K562 (cell line): Measurements from ENCODE around the gene CDK4. TPM values are rescaled to one million over a fixed set of nuclear protein-coding genes. Genes with fewer than 3 reads are reported as not detected.

ENCODE experiments used
- ATAC-seq: fragments of 200-7000 bp; cut with Tn5 transposase; 3 replicates; pipeline ENCODE4 v1.9.1; 2020; ENCODE audit warnings: moderate library complexity
- BruUV-seq: library from RNA; stranded (reverse); fragments of 400-500 nt; replicated peaks from 2 replicates; lab custom pipeline; 2021; lab: Mats Ljungman, UMichigan
- CTCF ChIA-PET: fragments of 300-600 bp; formaldehyde crosslinking; extraction: SDS; loops from one replicate; lab custom pipeline; 2021; ENCODE audit warnings: low intra/inter-chr PET ratio; lab: Yijun Ruan, JAX
- POLR2A ChIA-PET: fragments of 300-600, 350-650 bp; sonication (Branson Sonifier 250); formaldehyde crosslinking; extraction: SDS; loops from one replicate; lab custom pipeline; 2021; ENCODE audit warnings: antibody characterized with exemption, inconsistent platforms; lab: Yijun Ruan, JAX
- DNase-seq, 4 experiments: peaks; one replicate each; pipeline versions ENCODE4 v3.0.0 to v3.0.0-alpha.2; 2011 to 2018; ENCODE audit warnings: low spot score in 3 of 4, mixed read lengths in 3 of 4; ENCODE audit errors: extremely low read depth in 1 of 4
- FAIRE-seq: peaks from 2 replicates; lab custom pipeline; 2011; peaks lifted over from hg19 to GRCh38; lab: Jason Lieb, UNC
- H2AFZ ChIP-seq: 2 replicates; pipeline ENCODE4 v1.6.0; 2011; ENCODE audit warnings: low read depth, low read length, control low read depth, inconsistent platforms
- H3K27ac ChIP-seq: fragments of 200-600 bp; 3 replicates; pipeline ENCODE4 v1.8.0; 2011; ENCODE audit warnings: low read depth, mild to moderate bottlenecking, control low read depth, inconsistent platforms, low read length, moderate library complexity, mixed read lengths; ENCODE audit errors: extremely low read depth
- H3K27me3 ChIP-seq, 2 experiments: fragments of 300-600 bp in 1 of 2; 2 replicates in 1 of 2; 3 replicates in 1 of 2; pipeline versions ENCODE4 v1.6.0 to v1.8.0; 2011; ENCODE audit warnings: inconsistent platforms in 2 of 2, low read length in 2 of 2, mild to moderate bottlenecking in 1 of 2, mixed read lengths in 1 of 2, moderate library complexity in 1 of 2; ENCODE audit not compliant: control insufficient read depth in 2 of 2, insufficient read depth in 2 of 2
- H3K36me3 ChIP-seq: fragments of 300-600 bp; 3 replicates; pipeline ENCODE4 v1.8.0; 2011; ENCODE audit warnings: mild to moderate bottlenecking, low read length, inconsistent platforms; ENCODE audit not compliant: control insufficient read depth, insufficient read depth
- H3K4me1 ChIP-seq, 2 experiments: fragments of 200-600 bp in 1 of 2; replicated peaks in 1 of 2; 2 replicates in 1 of 2; 3 replicates in 1 of 2; pipeline versions ENCODE4 v1.5.1 to v1.8.0; 2011; ENCODE audit warnings: inconsistent platforms in 2 of 2, low read length in 2 of 2, mild to moderate bottlenecking in 1 of 2, mixed read lengths in 1 of 2, moderate library complexity in 1 of 2; ENCODE audit not compliant: control insufficient read depth in 2 of 2, insufficient read depth in 2 of 2
- H3K4me2 ChIP-seq: 2 replicates; pipeline ENCODE4 v1.6.1; 2011; ENCODE audit warnings: low read length, control low read depth, inconsistent platforms, mixed read lengths; ENCODE audit not compliant: insufficient read depth
- H3K4me3 ChIP-seq: fragments of 200-600 bp; sonication (generic), shearing (Covaris generic); 2 replicates; pipeline ENCODE4 v1.5.1; 2016; ENCODE audit warnings: control low read depth, inconsistent platforms
- H3K79me2 ChIP-seq: fragments of 200-600 bp; 3 replicates; pipeline ENCODE4 v1.8.0; 2011; ENCODE audit warnings: low read length, inconsistent platforms; ENCODE audit not compliant: control insufficient read depth, insufficient read depth
- H3K9ac ChIP-seq, 2 experiments: 2 replicates each; pipeline versions ENCODE4 v1.6.0 to v1.6.1; 2011; ENCODE audit warnings: low read depth in 2 of 2, low read length in 2 of 2, control low read depth in 1 of 2, inconsistent platforms in 1 of 2, mild to moderate bottlenecking in 1 of 2, mixed read lengths in 1 of 2; ENCODE audit not compliant: insufficient read depth in 1 of 2
- H3K9me1 ChIP-seq: one replicate; pipeline ENCODE4 v1.6.0; 2011; ENCODE audit warnings: inconsistent platforms, mild to moderate bottlenecking, low read length, moderate library complexity; ENCODE audit not compliant: control insufficient read depth, insufficient read depth
- H3K9me3 ChIP-seq: replicated peaks from 2 replicates; pipeline ENCODE4 v1.5.1; 2011; ENCODE audit warnings: low read depth, low read length, inconsistent platforms; ENCODE audit not compliant: control insufficient read depth, insufficient read depth
- H4K20me1 ChIP-seq: replicated peaks from 2 replicates; pipeline ENCODE4 v1.6.1; 2011; ENCODE audit warnings: low read length, inconsistent platforms, mixed read lengths; ENCODE audit not compliant: control insufficient read depth, insufficient read depth
- BACH1 ChIP-seq: fragments of 200-800 bp; sonication (Bioruptor generic); IDR thresholded peaks from 2 replicates; pipeline ENCODE4 v1.6.1; 2016; ENCODE audit warnings: missing genetic modification characterization, missing compliant biosample characterization
- CCAR2 ChIP-seq: fragments of 200-400 bp; formaldehyde crosslinking; IDR thresholded peaks from 2 replicates; pipeline ENCODE4 v1.6.1; 2017; ENCODE audit warnings: mild to moderate bottlenecking, low read depth, low read length
- CUX1 ChIP-seq: fragments of 200-800 bp; sonication (Bioruptor generic); IDR thresholded peaks from 2 replicates; pipeline ENCODE4 v1.6.1; 2016; ENCODE audit warnings: missing genetic modification characterization, missing compliant biosample characterization
- KAT7 ChIP-seq: sonication (generic); formaldehyde crosslinking; IDR thresholded peaks from 2 replicates; pipeline ENCODE4 v1.8.0; 2022; ENCODE audit warnings: missing genetic modification reagents, mild to moderate bottlenecking, borderline replicate concordance
- KLF16 ChIP-seq: IDR thresholded peaks from 2 replicates; pipeline ENCODE4 v1.6.1; 2016; ENCODE audit warnings: antibody characterized with exemption
- MYC ChIP-seq, 2 experiments: fragments of 250-450 bp in 1 of 2; sonication (Bioruptor Pico) in 1 of 2; IDR thresholded peaks; 2 replicates each; pipeline versions ENCODE4 v1.5.1 to v1.6.1; 2012 to 2021; ENCODE audit warnings: low read depth in 2 of 2, borderline replicate concordance in 1 of 2, improper control_type of control experiment in 1 of 2, low read length in 1 of 2, mild to moderate bottlenecking in 1 of 2, moderate library complexity in 1 of 2
- SREBF1 ChIP-seq: fragments of 150-350 bp; IDR thresholded peaks from 2 replicates; pipeline ENCODE4 v1.6.1; 2014; ENCODE audit warnings: antibody characterized with exemption, low read depth, low read length, borderline replicate concordance
- SUPT5H ChIP-seq: fragments of 450-650 bp; IDR thresholded peaks from 2 replicates; pipeline ENCODE4 v1.6.1; 2016
- ZEB2 ChIP-seq: fragments of 450-650 bp; IDR thresholded peaks from 2 replicates; pipeline ENCODE4 v1.6.1; 2016
- WGBS: fragments of 100-300 bp; shearing (Covaris generic); methylation state at CpG from one replicate; pipeline ENCODE4 v1.1.6; 2016; ENCODE audit warnings: low coverage, mixed read lengths; ENCODE audit not compliant: insufficient coverage; ENCODE audit errors: missing lambda C conversion rate; 5-methylcytosine and 5-hydroxymethylcytosine counted together
- in situ Hi-C: fragments of 300-500 bp; cut with MboI; formaldehyde crosslinking; loops from 4 replicates; pipeline ENCODE4 v1.15.0; 2018; ENCODE audit warnings: inconsistent platforms, mixed read lengths
- intact Hi-C: fragments of 100-400 bp; cut with micrococcal nuclease; formaldehyde crosslinking; loops from 2 replicates; pipeline ENCODE4 v1.14.2; 2022
- polyA plus RNA-seq, 8 experiments: library from polyadenylated mRNA; depleted of rRNA in 4 of 8; stranded (reverse) in 5 of 8; unstranded in 3 of 8; fragments of >200 nt; fragmentation: Nextera tagmentation in 2 of 8; fragmentation: Illumina TruSeq in 1 of 8; extraction: Ambion mirVana in 2 of 8; extraction: Trizol in 1 of 8; gene quantifications; 2 replicates each; pipeline versions ENCODE4 v1.2.1 to v1.2.3, GENCODE V29; 2011 to 2014; ENCODE audit warnings: inconsistent platforms in 1 of 8, missing spikeins in 1 of 8
- total RNA-seq, 7 experiments: library from RNA; depleted of rRNA in 6 of 7; stranded (reverse); fragments of >200 nt in 6 of 7; fragmentation: Illumina TruSeq in 2 of 7; extraction: Trizol in 2 of 7; gene quantifications; 2 replicates each; pipeline versions ENCODE4 v1.2.1 to v1.2.3, GENCODE V29; 2011 to 2021; ENCODE audit warnings: low replicate concordance in 1 of 7

CDK4 gene
- total and polyA plus RNA-seq, 9 of the 15 experiments (the other 6 are each of a cell fraction or from before 2014, with no cell fraction given) = 37.8 to 436 (median 238) TPM

- BruUV-seq = no TSS peak
These were observed 3.0 kb downstream of the CDK4 start for GRCh38 chr12:57749061-57749460.

More at GRCh38 chr12:57749061-57749460, 3.0 kb downstream of the CDK4 start:
- POLR2A ChIA-PET = interaction anchor here (0.7 to 0.8 kb wide), 2 partner anchors 98 to 260 kb away, joined by 3 to 4 read pairs; no protein-coding TSS in a partner anchor
- Histone ChIP-seq H3K4me2 (no peak overlapping the region), H3K36me3 (peaks cover 56% of the 10 kb centered on the region), H3K4me1 (peaks cover 18 to 33% of the 10 kb centered on the region in 2 experiments), H3K4me3 (no peak overlapping the region), H3K79me2 (peaks cover 44% of the 10 kb centered on the region), H3K9me3 (no peaks in the 10 kb centered on the region), H4K20me1 (no peaks in the 10 kb centered on the region), H3K9ac (no peak overlapping the region; a peak in 1 of 4 replicates), H2AFZ (no peak overlapping the region), H3K27me3 (no peaks in the 10 kb centered on the region; a peak in 1 of 5 replicates), H3K9me1 (no peaks in the 10 kb centered on the region), H3K27ac (no peak overlapping the region)
- CTCF ChIA-PET = no interaction called here
- in situ Hi-C loops (loop anchor here (10.0 kb wide), 1 partner anchor 434 kb away; no protein-coding TSS in a partner anchor), intact Hi-C loops (no loop called here)
- DNase-seq (no peak), ATAC-seq (no peak), FAIRE-seq (no peak)
- WGBS = 97% methylated on average over 4 of the region's 5 CpGs
- TF ChIP-seq SREBF1 (no peak), CCAR2 (no peak), CUX1 (CRISPR knock-in tag) (no peak), MYC (IDR thresholded peaks at IDR 0.05; ENCODE audit: low read depth, low read length) (no peak), MYC (CRISPR knock-in tag; IDR thresholded peaks at IDR 0.05; ENCODE audit: borderline replicate concordance, low read depth) (no peak), BACH1 (tag) (no peak), ZEB2 (no peak), SUPT5H (no peak), KLF16 (no peak), KAT7 (CRISPR knock-in tag) (no peak)
